HG02642 (cell line): Measurements from ENCODE around the gene CMTM1.

Source experiments
- ATAC-seq: cut with Tn5 transposase; IDR thresholded peaks from one replicate; pipeline ENCODE4 v1.9.1; 2021; ENCODE audit warnings: mild to moderate bottlenecking; ENCODE audit not compliant: unreplicated experiment, poor library complexity

CMTM1 gene

GRCh38 chr16:66566051-66566901 is at the start of gene CMTM1:
Gene CMTM1, plus strand, starts transcription at chr16:66566439. Its CDS starts 75 bp downstream, at chr16:66566514.
- ATAC-seq = no peak

GRCh38 chr16:66516509-66516807 is 49.8 kb upstream of the CMTM1 start:
- no peak for ATAC-seq

DNA sequence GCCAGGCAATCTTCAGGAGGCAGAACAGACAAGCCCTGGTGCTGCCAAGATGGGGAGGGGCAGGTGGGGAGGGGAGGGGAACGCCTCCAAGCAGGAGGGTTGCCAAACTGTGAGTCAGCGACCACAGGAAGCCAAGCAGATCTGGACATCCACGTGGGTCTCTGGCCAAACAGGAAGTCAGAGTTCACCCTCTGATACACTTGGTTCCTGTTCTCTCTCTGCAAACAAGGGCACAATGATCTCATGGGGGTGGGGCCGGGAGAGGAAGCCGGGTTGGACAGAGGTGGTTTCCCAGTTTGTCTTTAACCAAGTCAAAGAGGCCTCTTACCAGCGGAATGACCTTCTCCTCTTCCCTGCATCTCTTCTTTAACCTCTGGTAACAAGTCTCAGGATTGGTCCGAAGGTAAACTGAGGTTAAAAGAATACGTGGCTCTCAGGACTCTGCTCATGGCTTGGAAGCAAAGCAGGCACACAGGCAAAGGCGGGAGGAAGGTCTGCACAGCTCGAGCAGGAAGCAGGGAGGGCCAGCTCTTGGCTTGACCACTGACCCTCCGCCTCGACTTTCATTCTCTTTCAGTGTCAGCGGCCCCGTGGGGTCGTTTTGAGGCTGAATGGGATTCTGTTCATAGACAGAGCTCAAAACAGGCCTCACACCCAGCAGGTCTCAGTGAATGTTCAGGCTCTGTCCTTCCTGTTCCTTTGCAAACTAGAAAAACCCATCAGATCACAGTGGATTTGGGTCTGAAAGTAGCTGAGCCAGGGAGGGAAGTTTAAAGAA is 49.2 kb upstream of the CMTM1 start:
- peak; percentile 96 for ATAC-seq

DNA sequence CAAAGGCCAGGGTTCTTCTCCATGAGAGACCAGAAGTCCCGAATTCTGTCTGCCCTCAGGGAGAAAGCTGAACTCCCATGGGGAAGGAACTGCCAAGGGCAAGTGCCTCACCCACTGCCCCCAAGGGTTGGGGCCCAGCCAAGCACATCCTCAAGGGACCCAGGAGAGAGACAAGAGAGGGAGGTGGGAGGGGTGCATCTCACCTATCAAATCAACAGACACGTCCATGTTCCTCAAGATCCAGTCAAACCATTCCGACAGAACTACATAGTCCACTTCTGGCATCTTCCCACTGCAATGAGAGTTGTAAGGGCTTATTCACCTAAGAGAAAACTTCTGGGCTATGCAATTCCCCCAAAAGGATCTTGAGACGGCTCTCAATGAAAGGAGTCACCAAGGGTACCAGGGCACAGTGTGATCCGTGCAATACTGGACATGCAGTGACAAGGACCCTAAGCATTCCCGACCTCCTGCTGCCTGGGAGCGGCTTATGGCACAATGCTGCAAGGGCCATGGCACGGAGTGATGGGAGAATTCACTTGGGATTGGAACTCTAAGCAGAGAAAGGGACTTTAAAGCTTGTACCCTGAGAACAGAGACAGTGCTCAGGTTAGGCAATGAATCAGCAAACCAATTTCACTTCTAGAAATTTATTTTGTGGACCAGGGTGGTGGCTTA is 48.5 kb upstream of the CMTM1 start:
- ATAC-seq = no peak

DNA sequence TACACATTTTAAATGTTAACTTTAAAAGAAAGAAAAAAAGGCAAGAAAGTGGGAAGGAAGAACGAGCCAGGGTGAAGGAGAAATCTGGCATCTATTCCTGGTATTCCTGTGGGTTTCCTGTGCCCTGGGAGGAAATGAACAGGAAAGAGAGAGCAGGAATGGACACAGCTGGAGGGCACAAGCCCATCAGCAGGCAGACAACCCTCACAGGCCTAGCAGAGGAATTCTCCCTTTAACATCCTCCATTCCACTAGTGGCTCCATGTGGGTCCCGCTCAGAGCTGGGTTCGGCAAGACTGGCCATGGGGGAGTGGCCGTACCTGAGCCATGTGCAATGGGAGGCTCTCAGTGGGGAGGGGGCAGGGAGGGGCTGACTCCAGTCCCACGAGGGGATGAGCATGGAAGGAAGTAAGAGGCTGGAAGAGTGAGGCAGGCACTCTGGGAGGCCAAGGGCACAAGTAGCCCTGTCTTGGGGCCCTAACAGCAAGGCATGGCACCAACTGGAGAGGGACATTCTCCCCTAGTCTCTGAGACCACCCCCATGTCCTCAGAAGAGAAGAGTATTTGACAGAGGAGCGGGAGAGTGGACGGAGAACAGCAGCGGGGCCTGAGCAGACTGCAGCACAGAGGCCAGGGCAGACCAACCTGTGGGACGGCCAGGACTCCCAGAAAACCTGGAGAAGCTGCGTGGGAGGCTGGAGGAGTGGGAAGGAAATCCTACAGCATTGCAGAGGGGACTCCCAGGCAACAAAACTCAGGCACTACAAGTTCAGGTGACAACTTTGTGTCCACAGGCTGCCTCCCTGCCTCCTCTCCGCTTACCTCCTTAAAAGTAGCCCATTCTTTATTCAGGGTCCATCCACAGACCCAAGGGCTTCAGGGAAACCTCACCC is 46.5 kb upstream of the CMTM1 start:
- ATAC-seq = no peak

DNA sequence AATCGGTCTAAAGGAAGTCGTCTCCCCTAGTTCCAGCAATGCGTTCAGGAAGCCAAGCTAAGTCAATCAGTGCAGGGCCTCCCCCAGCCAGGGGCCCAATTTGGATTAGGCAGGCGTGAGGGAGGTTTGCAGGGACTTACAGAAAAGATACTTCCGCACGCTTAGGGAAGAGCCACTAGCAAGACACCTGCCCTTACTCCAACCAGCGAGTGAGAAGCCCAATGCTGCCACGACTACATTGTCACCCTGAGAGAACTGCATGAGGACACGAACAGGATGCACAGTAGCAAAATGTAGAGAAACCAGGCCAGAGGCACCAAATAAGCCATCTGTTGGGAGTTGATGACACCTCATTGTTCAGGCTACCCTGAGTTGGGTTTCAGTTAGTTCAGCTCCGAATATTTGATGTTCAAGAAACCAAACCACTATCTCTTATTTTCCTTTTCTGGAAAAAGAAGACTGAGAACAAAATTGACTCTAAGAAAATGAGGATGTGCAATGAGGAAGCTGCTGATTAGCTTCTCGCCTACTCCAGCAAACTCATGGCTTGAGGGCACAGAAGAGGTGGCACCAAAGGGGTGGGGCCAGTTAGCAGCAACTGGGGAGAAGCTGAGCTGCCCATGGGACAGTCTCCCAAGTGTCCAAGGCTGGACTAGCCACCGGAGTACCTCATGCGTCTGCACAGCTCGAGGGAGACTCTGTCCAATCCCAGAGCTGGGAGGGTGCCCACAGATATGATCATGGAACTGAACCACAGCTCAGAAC is 45.7 kb upstream of the CMTM1 start:
- no peak for ATAC-seq

DNA sequence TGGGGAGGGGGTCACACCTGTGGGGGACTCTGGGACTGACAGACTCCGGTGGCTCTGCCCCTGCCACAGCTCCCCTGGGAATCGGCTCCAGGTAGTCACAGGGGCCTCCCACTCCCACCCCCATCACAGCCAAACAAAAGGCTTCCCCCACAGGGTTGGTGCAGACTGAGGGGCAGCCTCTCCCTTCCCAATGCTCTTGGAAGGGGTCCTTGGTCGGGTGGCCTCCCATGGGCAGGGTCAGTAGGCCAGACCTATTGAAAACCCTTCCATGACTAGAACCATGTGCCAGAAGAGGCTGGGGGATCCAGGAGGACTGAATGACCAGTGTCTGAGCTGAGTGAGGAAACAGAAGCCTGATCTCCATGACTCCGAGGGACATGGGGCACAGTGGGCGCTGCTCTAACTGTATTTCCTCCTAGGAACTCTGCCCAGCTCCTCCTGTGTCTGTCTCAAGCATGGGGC is 45.0 kb upstream of the CMTM1 start:
- ATAC-seq = no peak

DNA sequence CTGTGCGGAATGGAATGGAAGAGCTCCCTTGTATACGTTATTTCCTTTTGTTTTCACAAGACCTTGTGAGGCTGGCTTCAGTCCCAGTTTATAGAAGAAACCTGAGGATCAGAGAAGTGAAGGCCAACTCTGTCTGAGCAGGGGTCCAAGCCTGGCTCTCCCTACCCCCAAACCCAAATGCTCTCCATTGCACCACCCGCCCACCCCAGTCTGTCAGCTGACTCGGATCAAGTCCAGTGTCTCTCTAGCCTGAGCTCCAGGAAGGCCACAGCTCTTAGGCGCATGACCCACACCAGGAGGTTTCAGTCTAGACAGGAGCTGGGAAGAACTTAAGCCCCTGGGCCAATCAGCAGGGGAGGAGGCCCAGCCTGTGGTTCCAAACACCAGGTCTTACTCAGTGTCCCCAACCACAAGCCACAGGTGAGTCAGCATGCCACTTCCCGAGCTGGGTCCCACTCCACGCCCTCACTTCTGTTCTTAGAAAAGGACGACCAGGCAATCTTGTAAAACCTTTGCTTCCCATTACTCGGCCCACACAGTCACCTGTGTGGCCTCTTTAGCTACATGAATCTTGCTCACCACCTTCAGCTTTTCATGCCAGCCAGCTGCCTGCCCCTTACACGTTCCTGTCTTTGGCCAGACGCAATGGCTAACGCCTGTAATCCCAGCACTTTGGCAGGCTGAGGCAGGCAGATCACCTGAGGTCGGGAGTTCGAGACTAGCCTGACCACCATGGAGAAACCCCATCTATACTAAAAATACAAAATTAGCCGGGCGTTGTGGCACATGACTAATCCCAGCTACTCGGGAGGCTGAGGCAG is 44.1 kb upstream of the CMTM1 start:
- ATAC-seq = peak; percentile 63

GRCh38 chr16:66522816-66523590 is 43.2 kb upstream of the CMTM1 start:
- ATAC-seq = no peak

GRCh38 chr16:66523861-66524354 is 42.3 kb upstream of the CMTM1 start:
- ATAC-seq = peak; percentile 40

GRCh38 chr16:66524601-66525164 is 41.6 kb upstream of the CMTM1 start:
- ATAC-seq = peak; percentile 56

GRCh38 chr16:66525396-66526180 is 40.7 kb upstream of the CMTM1 start:
- no peak for ATAC-seq

GRCh38 chr16:66528294-66528693 is 37.9 kb upstream of the CMTM1 start:
- ATAC-seq = no peak

DNA sequence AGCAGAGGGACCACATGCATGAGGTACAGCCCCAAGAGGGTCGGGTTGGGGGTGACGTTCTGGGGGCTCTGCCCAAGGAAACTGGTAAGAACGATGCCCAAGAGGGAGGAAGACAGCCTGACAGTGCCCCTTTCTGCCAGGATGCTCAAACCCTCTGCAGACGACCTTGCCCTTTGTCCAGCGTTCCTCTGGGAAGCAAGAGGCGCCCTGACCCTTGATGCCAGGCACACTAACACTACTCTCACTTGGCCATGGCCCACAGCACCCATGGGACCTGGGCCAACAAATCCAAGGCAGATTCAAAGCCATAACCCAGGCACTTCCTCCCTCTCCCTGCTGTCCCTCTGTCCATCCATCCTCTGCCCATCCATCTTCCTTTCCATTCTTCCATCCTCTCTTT is 36.8 kb upstream of the CMTM1 start:
- ATAC-seq = no peak

- ATAC-seq = no peak
Observed at GRCh38 chr16:66534376-66534799, 31.9 kb upstream of the CMTM1 start.

GRCh38 chr16:66536525-66536924 is 29.7 kb upstream of the CMTM1 start:
- no peak for ATAC-seq
